Measurements from ENCODE around the gene GPR55.

The GPR55 gene

GRCh38 chr2:230919240-230919639, 5.8 kb downstream of the GPR55 start:
- Histone ChIP-seq H3K4me1 (ENCODE audit: control insufficient read depth in 1 of 2, insufficient read depth in 1 of 2, low read depth in 1 of 2, low read length in 1 of 2) (peaks cover 1% of the 10 kb centered on the region in 2 experiments), H3K4me3 (ENCODE audit: low read depth in 1 of 2, low read length in 1 of 2) (no peak overlapping the region), H3K27me3 (peaks cover 11% of the 10 kb centered on the region), H3K9me3 (no peaks in the 10 kb centered on the region), H3K36me3 (no peaks in the 10 kb centered on the region), H3K27ac (no peak overlapping the region)
- TF ChIP-seq CTCF (IDR thresholded peaks at IDR 0.05): no peak

GRCh38 chr2:230916218-230916617, 8.8 kb downstream of the GPR55 start:
- Histone ChIP-seq H3K9me3 (no peaks in the 10 kb centered on the region), H3K27me3 (peaks cover 6% of the 10 kb centered on the region), H3K27ac (no peak overlapping the region), H3K36me3 (no peaks in the 10 kb centered on the region), H3K4me1 (ENCODE audit: control insufficient read depth in 1 of 2, insufficient read depth in 1 of 2, low read depth in 1 of 2, low read length in 1 of 2) (no peaks in the 10 kb centered on the region), H3K4me3 (ENCODE audit: low read depth in 1 of 2, low read length in 1 of 2) (no peak overlapping the region)
- no peak for TF ChIP-seq CTCF (IDR thresholded peaks at IDR 0.05)

GRCh38 chr2:230915319-230915718, 9.7 kb downstream of the GPR55 start:
- no peak overlapping the region for H3K27ac ChIP-seq
- no peaks in the 10 kb centered on the region for H3K4me1 ChIP-seq (ENCODE audit: control insufficient read depth in 1 of 2, insufficient read depth in 1 of 2, low read depth in 1 of 2, low read length in 1 of 2)
- H3K27me3 ChIP-seq: peaks cover 6% of the 10 kb centered on the region
- H3K9me3 ChIP-seq: no peaks in the 10 kb centered on the region
- no peak overlapping the region for H3K4me3 ChIP-seq (ENCODE audit: low read depth in 1 of 2, low read length in 1 of 2)
- H3K36me3 ChIP-seq: no peaks in the 10 kb centered on the region
- no peak for TF ChIP-seq CTCF (IDR thresholded peaks at IDR 0.05)

GRCh38 chr2:230914886-230915285, 10.2 kb downstream of the GPR55 start:
- no peaks in the 10 kb centered on the region for H3K4me1 ChIP-seq (ENCODE audit: control insufficient read depth in 1 of 2, insufficient read depth in 1 of 2, low read depth in 1 of 2, low read length in 1 of 2)

GRCh38 chr2:230913406-230914143, 11.5 kb downstream of the GPR55 start:
- H3K27ac ChIP-seq: no peak overlapping the region
- H3K36me3 ChIP-seq: no peaks in the 10 kb centered on the region
- no peaks in the 10 kb centered on the region for H3K9me3 ChIP-seq
- TF ChIP-seq CTCF (IDR thresholded peaks at IDR 0.05): no peak
- H3K4me3 ChIP-seq (ENCODE audit: low read depth in 1 of 2, low read length in 1 of 2): no peak overlapping the region
- no peaks in the 10 kb centered on the region for H3K4me1 ChIP-seq (ENCODE audit: control insufficient read depth in 1 of 2, insufficient read depth in 1 of 2, low read depth in 1 of 2, low read length in 1 of 2)
- peaks cover 2% of the 10 kb centered on the region for H3K27me3 ChIP-seq

More at GRCh38 chr2:230914886-230915285, 10.2 kb downstream of the GPR55 start:
- TF ChIP-seq CTCF (IDR thresholded peaks at IDR 0.05): no peak
- no peak overlapping the region for H3K27ac ChIP-seq
- H3K27me3 ChIP-seq: peaks cover 6% of the 10 kb centered on the region
- H3K4me3 ChIP-seq (ENCODE audit: low read depth in 1 of 2, low read length in 1 of 2): no peak overlapping the region
- no peaks in the 10 kb centered on the region for H3K9me3 ChIP-seq
- no peaks in the 10 kb centered on the region for H3K36me3 ChIP-seq

All from neutrophil (primary cell).